HG03439 (cell line): ENCODE results near the gene KCNK16.

Source experiments
- ATAC-seq: cut with Tn5 transposase; IDR thresholded peaks from one replicate; pipeline ENCODE4 v1.9.1; 2021; ENCODE audit warnings: mild to moderate bottlenecking, moderate library complexity; ENCODE audit not compliant: unreplicated experiment

The KCNK16 gene

GRCh38 chr6:39322306-39322850 lies at the start of gene KCNK16:
Gene KCNK16 (minus strand): TSS chr6:39322702. CDS start chr6:39322540, 162 bp downstream.
- ATAC-seq: no peak

GRCh38 chr6:39370390-39370789 lies 47.9 kb upstream of the KCNK16 start:
- no peak for ATAC-seq

- no peak for ATAC-seq
Measured at GRCh38 chr6:39369987-39370386, 47.5 kb upstream of the KCNK16 start.

- no peak for ATAC-seq
Measured at GRCh38 chr6:39367700-39368099, 45.2 kb upstream of the KCNK16 start.

- no peak for ATAC-seq
Measured at GRCh38 chr6:39366931-39367618, 44.6 kb upstream of the KCNK16 start.

GRCh38 chr6:39365281-39366074 lies 43.0 kb upstream of the KCNK16 start:
- ATAC-seq: no peak

- ATAC-seq: no peak
Measured at GRCh38 chr6:39363280-39363679, 40.8 kb upstream of the KCNK16 start.

- no peak for ATAC-seq
Measured at GRCh38 chr6:39362487-39362865, 40.0 kb upstream of the KCNK16 start.

- no peak for ATAC-seq
Measured at GRCh38 chr6:39361657-39362486, 39.4 kb upstream of the KCNK16 start.

GRCh38 chr6:39360378-39360777 lies 37.9 kb upstream of the KCNK16 start:
- ATAC-seq: no peak

GRCh38 chr6:39357998-39358686 lies 35.6 kb upstream of the KCNK16 start:
- ATAC-seq: no peak

GRCh38 chr6:39353698-39354315 lies 31.3 kb upstream of the KCNK16 start:
- no peak for ATAC-seq

GRCh38 chr6:39350723-39351505 lies 28.4 kb upstream of the KCNK16 start:
- ATAC-seq: no peak

GRCh38 chr6:39348740-39349139 lies 26.2 kb upstream of the KCNK16 start:
- ATAC-seq: no peak

- ATAC-seq: no peak
Measured at GRCh38 chr6:39347906-39348585, 25.5 kb upstream of the KCNK16 start.

- no peak for ATAC-seq
Measured at GRCh38 chr6:39347206-39347605, 24.7 kb upstream of the KCNK16 start.

- ATAC-seq: no peak
Measured at GRCh38 chr6:39344821-39345280, 22.3 kb upstream of the KCNK16 start.

- ATAC-seq: no peak
Measured at GRCh38 chr6:39343396-39343870, 20.9 kb upstream of the KCNK16 start.
